IMR-90 (cell line): Measurements from ENCODE around the gene CAST. TPM values are rescaled to one million over a fixed set of nuclear protein-coding genes. Genes with fewer than 3 reads are reported as not detected.

ENCODE experiments used
- ATAC-seq: fragments of 200-7000 bp; cut with Tn5 transposase; 2 replicates; pipeline ENCODE4 v1.9.1; 2020; ENCODE audit warnings: low read depth, mild to moderate bottlenecking, moderate library complexity
- BruUV-seq: library from RNA; stranded (reverse); fragments of 400-500 nt; replicated peaks from 2 replicates; lab custom pipeline; 2021; lab: Mats Ljungman, UMichigan
- CTCF ChIA-PET: fragments of 300-600 bp; formaldehyde crosslinking; extraction: SDS; loops from one replicate; lab custom pipeline; 2021; ENCODE audit warnings: antibody characterized with exemption; lab: Yijun Ruan, JAX
- POLR2A ChIA-PET: fragments of 300-600 bp; sonication (Branson Sonifier 250); formaldehyde crosslinking; loops from one replicate; lab custom pipeline; 2022; ENCODE audit warnings: antibody characterized with exemption; ENCODE audit not compliant: unreplicated experiment; lab: Charles Lee
- DNase-seq: peaks from one replicate; pipeline ENCODE4 v3.0.0; 2013
- H2AFZ ChIP-seq: replicated peaks from 2 replicates; pipeline ENCODE3; 2013; ENCODE audit warnings: low read length, mild to moderate bottlenecking; ENCODE audit not compliant: poor library complexity
- H2AK5ac ChIP-seq: 2 replicates; pipeline ENCODE4 v1.6.1; 2013; ENCODE audit warnings: low read depth, low read length, inconsistent platforms
- H2AK9ac ChIP-seq: replicated peaks from 2 replicates; pipeline ENCODE3; 2013; ENCODE audit warnings: mild to moderate bottlenecking, low read depth, low read length, moderate library complexity; ENCODE audit not compliant: poor library complexity
- H2BK120ac ChIP-seq: 2 replicates; pipeline ENCODE4 v1.6.1; 2013; ENCODE audit warnings: low read depth, low read length, inconsistent platforms
- H2BK15ac ChIP-seq: 3 replicates; pipeline ENCODE4 v1.6.1; 2013; ENCODE audit warnings: low read depth, low read length, inconsistent platforms
- H2BK20ac ChIP-seq: 2 replicates; pipeline ENCODE4 v1.6.1; 2013; ENCODE audit warnings: low read depth, mild to moderate bottlenecking, inconsistent platforms, low read length, moderate library complexity
- H2BK5ac ChIP-seq: 2 replicates; pipeline ENCODE4 v1.6.1; 2013; ENCODE audit warnings: mild to moderate bottlenecking, low read depth, low read length, inconsistent platforms; ENCODE audit not compliant: poor library complexity, severe bottlenecking
- H3K14ac ChIP-seq: replicated peaks from 2 replicates; pipeline ENCODE4 v1.6.1; 2013; ENCODE audit warnings: low read depth, low read length, inconsistent platforms
- H3K18ac ChIP-seq: 2 replicates; pipeline ENCODE4 v1.6.1; 2013; ENCODE audit warnings: low read depth, low read length, control low read depth
- H3K23ac ChIP-seq: 2 replicates; pipeline ENCODE4 v1.6.1; 2013; ENCODE audit warnings: low read depth, low read length, inconsistent platforms
- H3K27ac ChIP-seq: 2 replicates; pipeline ENCODE4 v1.5.1; 2013; ENCODE audit warnings: mild to moderate bottlenecking, control low read depth, low read length; ENCODE audit not compliant: insufficient read depth
- H3K27me3 ChIP-seq: 2 replicates; pipeline ENCODE4 v1.6.1; 2013; ENCODE audit warnings: low read length; ENCODE audit not compliant: control insufficient read depth, insufficient read depth
- H3K36me3 ChIP-seq: 2 replicates; pipeline ENCODE4 v1.6.1; 2013; ENCODE audit warnings: low read length, mixed read lengths; ENCODE audit not compliant: control insufficient read depth, insufficient read depth
- H3K4ac ChIP-seq: 2 replicates; pipeline ENCODE4 v1.6.1; 2013; ENCODE audit warnings: low read depth, low read length, inconsistent platforms
- H3K4me1 ChIP-seq: 2 replicates; pipeline ENCODE4 v1.6.1; 2013; ENCODE audit warnings: low read length, mixed read lengths; ENCODE audit not compliant: control insufficient read depth, insufficient read depth
- H3K4me2 ChIP-seq: 2 replicates; pipeline ENCODE4 v1.6.1; 2013; ENCODE audit warnings: low read depth, mild to moderate bottlenecking, control low read depth, low read length, moderate library complexity
- H3K4me3 ChIP-seq: 2 replicates; pipeline ENCODE4 v1.5.1; 2013; ENCODE audit warnings: low read depth, mild to moderate bottlenecking, control low read depth, low read length, moderate library complexity; ENCODE audit not compliant: insufficient read depth
- H3K56ac ChIP-seq: 2 replicates; pipeline ENCODE4 v1.6.1; 2013; ENCODE audit warnings: low read length, inconsistent platforms; ENCODE audit not compliant: insufficient read depth; ENCODE audit errors: extremely low read depth
- H3K79me1 ChIP-seq, 2 experiments: 2 replicates each; pipeline ENCODE4 v1.6.1; 2013; ENCODE audit warnings: low read length in 2 of 2, inconsistent platforms in 1 of 2, low read depth in 1 of 2
- H3K9ac ChIP-seq: 2 replicates; pipeline ENCODE4 v1.6.1; 2013; ENCODE audit warnings: low read depth, low read length, control low read depth
- H3K9me1 ChIP-seq: 2 replicates; pipeline ENCODE4 v1.6.1; 2013; ENCODE audit warnings: low read length, inconsistent platforms; ENCODE audit not compliant: insufficient read depth
- H3K9me3 ChIP-seq: 2 replicates; pipeline ENCODE4 v1.6.1; 2013; ENCODE audit warnings: low read length; ENCODE audit not compliant: control insufficient read depth, insufficient read depth
- H4K20me1 ChIP-seq: 2 replicates; pipeline ENCODE4 v1.6.1; 2013; ENCODE audit warnings: low read length, inconsistent platforms; ENCODE audit not compliant: insufficient read depth
- H4K5ac ChIP-seq: 2 replicates; pipeline ENCODE4 v1.6.1; 2013; ENCODE audit warnings: mild to moderate bottlenecking, low read depth, low read length, control low read depth
- H4K8ac ChIP-seq, 2 experiments: 2 replicates each; pipeline ENCODE4 v1.6.1; 2013; ENCODE audit warnings: low read depth in 2 of 2, low read length in 2 of 2, control low read depth in 1 of 2, inconsistent platforms in 1 of 2
- H4K91ac ChIP-seq: 2 replicates; pipeline ENCODE4 v1.6.1; 2013; ENCODE audit warnings: low read depth, low read length, inconsistent platforms; ENCODE audit not compliant: insufficient read depth
- BHLHE40 ChIP-seq: fragments of 150-350 bp; IDR thresholded peaks from 2 replicates; pipeline ENCODE4 v1.6.1; 2016; ENCODE audit warnings: mild to moderate bottlenecking, low read depth, low read length
- CHD1 ChIP-seq: IDR thresholded peaks from 2 replicates; pipeline ENCODE4 v1.6.1; 2012; ENCODE audit warnings: low read depth, low read length, improper control_type of control experiment
- RFX5 ChIP-seq: IDR thresholded peaks from 2 replicates; pipeline ENCODE4 v1.8.0; 2012; ENCODE audit warnings: low read depth, mild to moderate bottlenecking, low read length, moderate library complexity
- WGBS, 2 experiments: methylation state at CpG; one replicate each; pipeline versions ENCODE4 v1.1.5 to v1.1.7; 2013; ENCODE audit warnings: missing lambda C conversion rate in 2 of 2; ENCODE audit not compliant: insufficient read length in 1 of 2; ENCODE audit errors: extremely low coverage in 2 of 2; 5-methylcytosine and 5-hydroxymethylcytosine counted together
- dilution Hi-C: fragments of 300-500 bp; cut with HindIII; formaldehyde crosslinking; loops from one replicate; pipeline ENCODE4 v1.14.3; 2018; ENCODE audit warnings: low sequenced_read_pairs; ENCODE audit not compliant: unreplicated experiment
- in situ Hi-C: fragments of 300-500 bp; cut with MboI; formaldehyde crosslinking; loops from 3 replicates; pipeline ENCODE4 v1.14.3; 2019; ENCODE audit warnings: low sequenced_read_pairs, inconsistent platforms, mixed read lengths
- intact Hi-C: fragments of 100-400 bp; cut with micrococcal nuclease; formaldehyde crosslinking; loops from 2 replicates; pipeline ENCODE4 v1.10.0; 2022
- polyA plus RNA-seq, 3 experiments: library from polyadenylated mRNA; depleted of rRNA; stranded (reverse); fragments of >200 nt; gene quantifications; 2 replicates each; pipeline ENCODE4 v1.2.3, GENCODE V29; 2012; ENCODE audit warnings: low replicate concordance in 1 of 3
- total RNA-seq: library from RNA; depleted of rRNA; stranded (reverse); fragments of >200 nt; gene quantifications from 2 replicates; pipeline ENCODE4 v1.2.3, GENCODE V29; 2012

The CAST gene
- total and polyA plus RNA-seq, 2 of the 4 experiments (the other 2 are of a cell fraction), result 91.3 to 128 TPM

GRCh38 chr5:96808868-96809558 lies 146.8 kb downstream of the CAST start:
- Histone ChIP-seq H3K56ac (no peak overlapping the region), H3K27ac (no peak overlapping the region), H3K4me3 (no peak overlapping the region), H3K14ac (peak overlapping the region; percentile 93; the same call in 1 of the 2 replicates), H2BK15ac (peak overlapping the region; percentile 86; the same call in 2 of the 3 replicates), H4K91ac (peak overlapping the region; percentile 79; the same call in 1 of the 2 replicates), H2AK5ac (peak overlapping the region; percentile 95), H3K27me3 (no peaks in the 10 kb centered on the region), H3K36me3 (no peaks in the 10 kb centered on the region), H3K4ac (peak overlapping the region; percentile 92), H4K20me1 (no peaks in the 10 kb centered on the region), H3K9me3 (no peaks in the 10 kb centered on the region), H3K9ac (no peak overlapping the region), H3K9me1 (no peaks in the 10 kb centered on the region), H4K8ac (peak overlapping the region; percentile 72 to 97), H2BK5ac (no peak overlapping the region), H3K4me2 (no peak overlapping the region; the same call in 1 of the 2 replicates), H3K23ac (0 out of 2 replicates have a peak overlapping the region, but pooled peaks have one; percentile 89), H2BK120ac (peak overlapping the region; percentile 91), H4K5ac (peak overlapping the region; percentile 86), H3K79me1 (peaks cover 9 to 20% of the 10 kb centered on the region in 2 experiments; a peak in 3 of 4 replicates), H2AFZ (peak overlapping the region; percentile 37), H3K18ac (no peak overlapping the region), H3K4me1 (no peaks in the 10 kb centered on the region), H2AK9ac (peak overlapping the region; percentile 26), H2BK20ac (0 out of 2 replicates have a peak overlapping the region, but pooled peaks have one; percentile 47)
- BruUV-seq, result no TSS peak
- DNase-seq (no peak), ATAC-seq (no peak)
- dilution Hi-C loops (no loop called here), intact Hi-C loops (loop anchor here (1.0 kb wide), 1 partner anchor 126 kb away; no protein-coding TSS in a partner anchor), in situ Hi-C loops (no loop called here)
- ChIA-PET POLR2A (interaction anchor here (0.6 to 1.5 kb wide), 3 partner anchors 12 to 53 kb away, joined by 3 to 6 read pairs (median 3); no protein-coding TSS in a partner anchor), CTCF (interaction anchor here (0.7 to 1.0 kb wide), 2 partner anchors 18 to 61 kb away, joined by 3 to 5 read pairs; no protein-coding TSS in a partner anchor)
- TF ChIP-seq BHLHE40 (no peak), RFX5 (no peak), CHD1 (no peak)
- WGBS, 2 experiments, result 100% methylated on average over 3 of the region's 8 CpGs; no CpG with 5 or more reads in 1 of the 2 experiments
